OCI-M2 (cell line): Measurements from ENCODE around the gene OTULIN.

Experiments
- DNase-seq: peaks from one replicate; lab custom pipeline; 2025; ENCODE audit not compliant: unreplicated experiment; lab: John Stamatoyannopoulos, UW

Gene OTULIN

GRCh38 chr5:14696057-14696456 lies 31.5 kb downstream of the OTULIN start:
- DNase-seq, result no peak

- DNase-seq, result no peak
Measured at GRCh38 chr5:14696851-14697250, 32.3 kb downstream of the OTULIN start.

DNA sequence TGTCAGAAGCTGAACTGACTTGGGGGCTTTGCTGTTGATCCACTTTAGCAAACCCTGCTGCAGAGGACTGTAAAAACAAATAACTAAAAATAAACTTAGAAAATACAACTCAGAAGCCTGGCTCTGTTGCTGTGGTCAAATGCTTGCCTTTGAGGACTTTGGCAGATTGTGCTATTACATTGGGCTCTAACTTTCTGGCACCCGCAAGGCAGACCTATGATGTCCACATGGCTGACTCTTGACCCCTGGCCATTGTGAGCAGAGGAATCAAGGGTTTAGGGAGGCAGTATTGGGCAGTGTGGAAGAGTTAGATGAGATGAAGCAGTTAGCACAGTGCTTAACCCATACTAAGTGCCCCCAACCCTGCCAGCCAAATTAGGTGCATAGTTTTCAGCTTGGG lies 34.0 kb downstream of the OTULIN start:
- no peak for DNase-seq

GRCh38 chr5:14699159-14699558 lies 34.6 kb downstream of the OTULIN start:
- no peak for DNase-seq

- no peak for DNase-seq
Measured at GRCh38 chr5:14699807-14700400, 35.4 kb downstream of the OTULIN start.

DNA sequence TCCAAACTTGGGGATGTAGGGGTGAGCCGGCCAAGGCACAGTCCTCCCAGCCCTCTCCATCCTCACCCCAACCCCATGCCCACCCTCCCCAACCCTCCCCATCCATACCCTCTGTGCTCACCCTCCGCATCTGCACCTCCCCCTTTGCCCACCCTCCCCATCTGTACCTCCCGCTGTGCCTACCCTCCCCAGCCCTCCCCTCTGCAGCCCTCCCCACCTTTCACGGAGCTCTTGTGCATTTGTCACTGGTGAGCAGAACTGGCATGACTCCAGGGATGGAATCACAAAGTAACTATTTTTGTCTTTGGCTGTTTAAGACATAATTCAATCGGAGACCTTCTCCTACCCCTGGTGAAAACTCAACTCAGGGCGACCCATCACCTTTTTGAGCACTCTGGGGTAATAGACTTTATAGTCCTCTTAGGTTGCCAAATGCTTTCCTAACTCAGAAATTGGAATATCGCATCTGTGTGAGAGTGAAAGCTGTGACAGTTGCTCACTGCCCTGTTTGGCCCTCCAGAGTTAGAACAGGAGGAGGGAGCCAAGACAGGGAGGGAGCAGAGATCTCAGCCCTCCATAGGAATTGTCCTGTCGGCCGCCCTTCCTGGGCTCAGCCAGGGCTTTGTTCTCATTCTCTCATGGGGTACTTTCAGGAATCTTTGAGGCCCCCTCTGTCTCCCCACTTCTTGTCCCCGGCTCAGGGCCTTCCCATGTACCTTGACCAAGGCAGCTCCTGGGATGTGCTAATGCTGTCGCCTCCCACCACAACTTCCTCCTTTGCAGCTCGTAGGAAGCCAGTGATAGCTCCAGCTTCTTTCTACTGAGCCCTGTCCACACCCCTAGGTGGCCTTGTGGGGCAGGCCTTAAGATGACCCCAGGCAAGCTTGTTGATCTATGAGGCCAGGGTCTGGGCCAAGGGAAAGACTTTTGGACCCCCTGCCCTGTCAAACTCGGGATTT lies 36.2 kb downstream of the OTULIN start:
- DNase-seq, result no peak

DNA sequence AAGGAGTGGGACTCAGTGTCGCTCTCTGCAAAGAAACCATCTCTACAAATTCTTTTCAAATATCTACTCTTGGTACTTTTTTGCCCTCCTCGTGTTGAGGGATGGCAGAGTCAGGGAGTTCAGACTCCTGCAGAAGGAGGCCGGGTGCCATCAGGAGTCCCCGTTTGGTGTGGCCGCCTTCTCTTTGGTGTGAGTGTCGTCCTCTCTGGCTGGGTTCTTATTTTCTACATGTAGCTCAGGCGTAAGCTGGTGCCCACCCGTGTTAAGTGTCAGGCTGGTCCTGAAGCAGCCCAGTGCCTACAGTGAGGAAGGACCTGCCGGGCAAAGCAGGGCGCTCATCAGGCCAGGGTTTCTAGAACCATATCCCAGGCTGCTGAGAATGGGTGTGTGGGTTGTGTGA lies 37.0 kb downstream of the OTULIN start:
- DNase-seq, result no peak

- no peak for DNase-seq
Measured at GRCh38 chr5:14702238-14702839, 37.8 kb downstream of the OTULIN start.

DNA sequence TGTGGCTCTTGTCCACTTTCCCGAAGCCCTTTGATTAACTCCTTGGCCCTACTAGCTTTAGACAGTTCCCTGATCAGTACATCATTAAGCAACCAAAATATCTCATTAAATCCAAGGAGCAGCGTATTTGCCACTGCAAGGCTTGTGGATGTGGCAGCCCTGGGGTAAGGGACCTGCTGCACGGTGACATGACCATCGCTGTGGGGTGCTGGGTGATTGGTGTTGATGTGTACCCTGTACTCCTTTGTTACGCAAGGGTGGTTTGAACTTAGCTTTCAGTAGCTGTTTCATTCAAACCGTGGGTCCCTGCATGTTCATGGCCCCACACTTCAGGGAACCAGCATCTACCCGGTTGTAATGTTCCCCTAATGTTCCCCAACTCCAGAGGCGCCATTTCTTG lies 41.0 kb downstream of the OTULIN start:
- DNase-seq, result no peak

GRCh38 chr5:14706615-14707021 lies 42.1 kb downstream of the OTULIN start:
- DNase-seq, result no peak

- DNase-seq, result no peak
Measured at GRCh38 chr5:14707811-14708390, 43.4 kb downstream of the OTULIN start.

DNA sequence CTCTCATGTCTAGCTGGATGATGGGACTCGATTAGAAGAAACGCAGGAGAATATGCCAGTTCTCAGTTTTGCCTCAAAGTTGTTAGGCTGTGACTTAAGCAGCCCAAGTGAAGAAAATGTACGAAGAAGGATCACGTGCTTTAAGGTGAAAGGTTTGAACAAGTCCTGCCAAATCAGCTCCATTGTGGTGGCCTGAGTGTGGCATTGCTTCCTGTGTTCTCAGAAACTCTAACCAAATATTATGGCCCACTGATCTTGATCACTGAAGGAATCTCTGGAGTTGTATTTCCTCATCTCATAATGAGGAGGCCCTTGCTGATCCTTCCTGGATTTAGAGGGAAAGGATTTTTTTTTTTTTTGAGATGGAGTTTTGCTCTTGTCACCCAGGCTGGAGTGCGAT lies 44.0 kb downstream of the OTULIN start:
- no peak for DNase-seq

DNA sequence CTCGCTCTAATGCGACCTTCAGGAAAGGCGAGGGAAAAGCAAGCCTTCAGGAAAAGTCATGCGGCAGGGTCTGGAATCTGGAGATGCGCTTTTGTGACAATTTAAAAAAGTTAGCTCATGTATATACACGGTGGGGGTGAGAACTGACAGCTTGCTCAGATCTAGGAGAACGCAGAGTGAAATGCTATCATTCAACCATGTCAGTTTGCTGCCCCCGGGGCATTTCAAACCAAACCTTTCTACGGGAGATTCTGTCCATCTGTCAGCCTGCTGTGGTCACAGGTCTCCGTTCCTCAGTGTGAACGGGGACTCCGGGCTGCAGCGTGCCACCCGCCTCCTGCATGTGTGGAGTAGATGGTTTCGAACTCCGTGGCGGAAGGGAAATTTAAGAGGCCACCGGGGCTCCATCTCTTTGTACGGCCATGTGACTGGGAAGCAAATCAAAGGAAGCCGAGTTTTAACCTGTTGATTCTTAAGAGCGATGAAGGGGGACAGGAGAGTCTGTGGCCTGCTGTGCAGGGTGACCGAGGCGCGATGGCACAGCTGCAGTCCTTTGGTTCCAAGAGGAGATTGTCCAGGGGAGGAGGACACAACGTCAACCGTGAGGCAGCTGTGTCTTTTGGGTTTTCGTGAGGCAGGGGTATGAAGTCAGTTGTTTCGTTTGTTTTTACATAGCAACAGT lies 45.9 kb downstream of the OTULIN start:
- no peak for DNase-seq

- no peak for DNase-seq
Measured at GRCh38 chr5:14712131-14712530, 47.6 kb downstream of the OTULIN start.

GRCh38 chr5:14712666-14713065 lies 48.1 kb downstream of the OTULIN start:
- no peak for DNase-seq

DNA sequence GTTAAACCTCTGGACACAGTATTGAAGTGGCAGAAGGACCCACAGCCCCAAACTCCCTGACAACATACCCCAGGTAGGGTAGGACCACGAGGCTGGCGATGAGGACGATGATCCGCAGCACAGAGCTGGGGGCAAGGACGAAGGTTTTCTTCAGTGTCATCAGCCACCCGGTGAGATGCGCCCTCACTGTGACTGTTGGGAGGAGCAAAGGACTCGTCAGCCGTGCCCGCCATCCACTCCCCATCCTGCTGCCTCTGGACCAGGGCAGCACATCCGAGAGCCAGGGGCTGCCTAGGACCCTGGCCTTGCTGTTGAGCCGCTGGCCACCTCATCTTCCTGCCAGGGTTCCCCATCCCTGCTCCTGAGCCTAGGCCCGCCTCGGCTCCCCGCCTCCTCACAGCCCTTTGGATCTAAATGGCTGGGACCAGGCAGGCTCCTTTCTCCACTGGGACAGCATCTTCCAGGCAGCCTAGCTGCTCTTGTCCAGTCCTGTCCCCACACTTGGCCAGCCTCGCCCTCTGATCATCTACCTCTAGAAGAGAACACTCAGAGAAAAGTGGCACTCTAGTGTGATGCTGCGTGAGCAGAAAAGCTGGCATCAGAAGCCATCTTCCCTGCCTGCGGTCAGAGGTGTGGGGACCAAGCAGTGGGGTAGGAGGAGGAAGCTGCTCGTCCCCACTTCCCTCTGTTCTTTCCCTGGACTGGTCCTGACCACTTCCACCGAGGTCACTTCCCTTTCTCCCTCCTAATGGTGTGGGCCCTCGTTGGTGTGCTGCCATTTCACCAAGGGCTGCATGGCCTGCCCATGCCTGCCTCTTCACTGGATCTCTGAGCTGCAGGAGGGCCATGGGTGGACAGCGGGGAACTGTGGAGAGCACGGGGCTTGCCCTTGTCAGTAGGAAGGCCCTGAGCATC lies 49.2 kb downstream of the OTULIN start:
- DNase-seq, result no peak

DNA sequence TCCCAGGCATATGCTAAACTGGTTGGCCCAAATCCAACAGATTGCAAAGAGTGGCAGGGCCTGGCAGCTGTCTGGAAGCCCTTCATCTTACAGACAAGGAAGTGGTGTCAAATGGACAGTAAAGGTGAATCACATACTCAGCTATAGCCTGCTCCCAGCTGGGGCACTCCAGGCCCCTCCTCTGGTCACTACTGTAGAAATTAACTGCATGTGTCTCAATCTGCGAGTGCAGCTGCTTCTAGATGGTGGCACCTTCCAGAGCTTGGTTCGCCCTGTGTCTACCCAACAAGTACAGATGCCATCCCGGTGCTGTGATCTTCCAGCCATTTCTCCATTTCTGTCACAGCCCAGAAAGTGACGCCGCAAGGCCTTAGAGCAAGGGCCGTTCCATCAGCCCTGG lies 50.2 kb downstream of the OTULIN start:
- no peak for DNase-seq

- DNase-seq, result no peak
Measured at GRCh38 chr5:14715481-14715880, 51.0 kb downstream of the OTULIN start.

DNA sequence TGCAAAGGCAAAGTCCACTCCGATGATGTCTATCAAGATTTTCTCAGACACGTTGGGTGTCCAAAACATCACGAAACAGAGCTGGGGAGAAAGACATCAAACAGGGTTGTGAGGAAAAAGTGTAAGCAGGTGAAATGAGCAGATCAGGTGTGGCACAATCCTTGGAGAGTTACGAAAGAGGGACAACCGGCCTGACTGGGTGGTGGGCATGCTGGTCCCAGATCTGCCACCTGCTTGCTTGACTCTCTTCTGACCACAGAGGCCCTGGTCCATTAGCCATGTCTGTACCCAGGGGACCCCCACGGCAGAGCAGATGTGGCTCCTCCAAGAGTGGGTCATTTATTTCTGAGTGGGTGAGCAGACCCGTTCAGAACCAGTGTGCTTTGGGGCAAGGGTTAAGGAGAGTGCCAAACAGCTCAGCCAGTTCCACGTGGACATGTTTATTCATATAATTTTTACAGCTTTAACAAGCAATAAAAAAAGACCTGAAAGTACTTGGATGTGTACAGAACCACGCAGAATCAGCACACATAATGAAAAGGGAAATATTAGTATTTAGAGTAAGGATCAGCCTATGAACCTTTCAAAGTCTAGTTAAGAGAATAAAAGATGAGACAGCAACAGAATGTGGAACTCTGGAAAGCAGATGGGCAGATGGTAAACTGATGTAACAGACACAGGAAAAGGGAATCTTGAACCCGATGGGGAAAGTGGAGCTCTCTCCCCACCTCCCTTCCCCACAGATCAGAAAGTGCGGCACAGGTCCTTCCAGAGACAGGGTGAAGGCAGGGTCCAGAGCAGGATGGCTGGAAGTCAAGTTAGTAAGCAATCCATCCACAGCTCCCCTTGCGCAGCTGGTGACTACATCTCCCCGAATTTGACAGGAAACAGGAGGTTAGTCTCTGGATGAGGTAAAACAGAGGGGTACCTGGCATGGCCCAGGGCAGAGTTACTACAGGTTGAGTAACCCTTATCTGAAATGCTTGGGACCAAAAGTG lies 52.5 kb downstream of the OTULIN start:
- no peak for DNase-seq
